GM21576 (cell line): ENCODE data around the gene MYO1D.

Experiments used
- ATAC-seq: cut with Tn5 transposase; IDR thresholded peaks from one replicate; pipeline ENCODE4 v1.9.1; 2021; ENCODE audit warnings: mild to moderate bottlenecking, moderate library complexity; ENCODE audit not compliant: unreplicated experiment

Gene MYO1D

DNA sequence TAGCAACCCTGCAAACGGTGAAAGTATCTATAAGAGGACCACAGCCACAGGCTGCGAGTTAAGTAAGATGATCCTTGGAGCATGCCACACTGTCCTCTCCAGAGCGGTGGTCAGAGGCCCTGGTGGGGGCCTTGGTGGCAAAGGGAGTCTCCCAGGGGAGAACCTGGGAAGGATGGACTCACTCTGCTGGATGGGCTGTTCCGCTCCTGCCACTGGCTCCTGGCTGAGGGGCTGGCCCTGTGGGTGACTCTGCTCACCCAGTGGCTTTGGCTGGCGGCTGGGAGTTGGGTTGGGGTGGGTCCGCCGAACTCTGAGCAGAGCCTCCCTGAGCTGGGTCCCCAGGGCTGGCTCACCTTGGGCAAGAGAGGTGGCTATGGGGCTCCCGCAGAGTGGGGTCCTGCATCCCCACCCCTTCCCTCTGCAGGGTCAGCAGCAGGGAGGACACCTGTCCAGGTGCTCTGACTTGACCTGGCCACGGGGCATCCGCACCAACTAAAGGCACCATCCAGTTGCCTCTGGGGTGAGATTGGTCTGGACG lies 382.9 kb downstream of the MYO1D start:
- no peak for ATAC-seq

DNA sequence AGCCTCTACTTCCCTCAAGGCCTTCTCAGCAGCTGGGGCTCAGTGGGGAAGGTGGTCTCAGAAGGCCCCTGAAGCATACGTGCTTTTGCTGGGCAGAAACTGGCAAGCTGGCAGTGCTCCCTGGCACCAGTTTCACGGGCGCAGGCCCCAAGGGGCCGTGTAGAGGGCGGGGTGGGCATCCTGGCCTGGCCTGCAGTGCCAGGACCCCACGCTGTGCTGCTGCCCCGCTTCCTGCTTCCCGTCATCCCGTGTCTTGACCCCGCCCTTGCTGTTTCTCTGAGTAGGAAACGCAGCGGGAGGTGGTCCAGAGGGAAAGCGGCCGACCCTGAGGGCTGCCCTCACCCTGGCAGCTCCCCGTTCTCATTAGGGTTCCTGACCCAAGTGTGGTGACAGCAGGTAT lies 383.4 kb downstream of the MYO1D start:
- no peak for ATAC-seq

DNA sequence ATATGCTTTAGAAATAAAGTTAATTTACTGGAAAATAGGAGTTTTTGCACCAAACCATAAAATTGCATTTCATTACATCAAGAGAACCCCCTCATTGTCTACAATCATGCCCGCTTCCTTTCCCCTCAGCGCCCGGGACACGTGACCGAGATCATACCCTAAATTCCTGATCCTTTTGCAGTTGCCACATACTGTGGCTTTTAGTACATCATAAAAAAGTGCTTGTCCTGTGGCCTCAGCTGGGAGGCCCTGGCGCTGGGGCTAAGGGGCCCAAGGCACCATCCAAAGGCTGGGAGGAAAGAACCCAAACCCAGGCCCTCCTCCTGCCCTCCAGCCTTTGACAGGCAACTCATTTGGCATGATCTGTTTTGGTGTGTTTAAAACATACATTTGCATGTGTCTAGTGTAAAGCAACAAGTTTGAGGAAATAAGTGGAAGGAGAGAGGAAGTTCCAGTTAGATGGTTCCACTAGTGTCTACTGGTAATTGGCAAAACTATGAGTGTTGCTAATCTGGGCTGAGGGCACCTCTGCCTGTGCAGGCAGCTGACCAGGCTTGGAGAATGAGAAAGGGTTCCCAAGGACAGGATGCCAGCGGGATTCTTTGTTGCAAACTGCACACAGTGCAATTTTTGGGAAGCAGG lies 384.2 kb downstream of the MYO1D start:
- ATAC-seq = no peak

DNA sequence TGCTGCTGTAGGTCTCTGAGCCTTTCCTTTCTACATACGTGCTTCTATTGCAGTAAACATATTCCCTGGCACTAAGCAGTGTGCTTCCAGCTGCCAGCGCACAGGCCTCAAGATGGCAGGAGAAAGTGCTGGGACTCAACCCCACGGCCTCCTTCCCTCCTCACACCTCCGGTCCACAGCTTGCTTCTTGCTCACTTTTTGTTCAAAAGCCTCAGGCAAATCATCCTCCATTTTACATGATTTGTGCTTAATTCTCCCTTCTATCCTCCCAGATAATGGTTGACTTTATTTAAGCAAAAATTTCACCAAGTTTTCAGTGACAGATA lies 384.7 kb downstream of the MYO1D start:
- no peak for ATAC-seq

DNA sequence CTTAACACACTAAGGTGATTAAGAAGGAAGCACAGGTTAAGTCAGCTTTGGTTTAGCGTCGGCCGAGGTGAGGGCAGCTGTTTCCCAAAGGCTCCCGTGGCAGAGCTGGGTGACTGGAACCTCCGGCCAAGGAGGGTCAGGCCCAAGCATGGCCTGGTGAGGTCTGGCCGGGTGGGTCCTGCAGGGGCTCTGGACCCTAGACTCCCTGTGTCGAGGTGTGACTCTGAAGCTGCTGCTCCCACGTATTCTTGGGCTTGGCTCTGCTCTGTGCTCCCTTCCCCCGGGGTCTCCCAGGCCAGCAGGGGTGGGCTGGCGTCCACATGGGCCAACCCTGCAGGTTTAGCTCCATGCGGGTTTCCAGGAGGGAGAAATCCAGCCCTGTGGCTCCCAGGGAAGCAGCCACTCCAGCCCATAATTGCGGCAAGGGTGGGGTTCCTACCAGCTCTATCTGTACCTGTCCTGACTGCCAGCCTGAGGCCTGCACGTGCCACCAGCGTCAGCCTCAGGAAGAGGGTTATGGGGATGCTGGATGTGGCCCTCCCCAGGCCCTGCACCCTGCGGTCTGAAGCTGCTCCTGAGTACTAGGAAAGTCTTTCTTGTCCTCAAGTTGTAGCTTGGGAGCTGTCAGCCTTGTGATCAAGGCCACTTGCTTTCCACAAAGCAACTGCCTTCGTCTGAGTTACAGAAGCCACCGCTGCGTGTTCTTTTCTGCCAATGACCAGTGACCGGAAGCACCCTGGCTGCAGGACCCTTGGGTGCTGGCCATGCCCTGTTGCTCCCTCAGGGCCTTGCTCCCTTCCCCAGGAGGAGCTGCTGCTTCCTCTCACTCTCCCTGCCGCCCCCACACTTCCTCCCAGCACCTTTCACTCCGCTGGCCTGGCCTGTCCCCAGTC lies 385.3 kb downstream of the MYO1D start:
- ATAC-seq = no peak

DNA sequence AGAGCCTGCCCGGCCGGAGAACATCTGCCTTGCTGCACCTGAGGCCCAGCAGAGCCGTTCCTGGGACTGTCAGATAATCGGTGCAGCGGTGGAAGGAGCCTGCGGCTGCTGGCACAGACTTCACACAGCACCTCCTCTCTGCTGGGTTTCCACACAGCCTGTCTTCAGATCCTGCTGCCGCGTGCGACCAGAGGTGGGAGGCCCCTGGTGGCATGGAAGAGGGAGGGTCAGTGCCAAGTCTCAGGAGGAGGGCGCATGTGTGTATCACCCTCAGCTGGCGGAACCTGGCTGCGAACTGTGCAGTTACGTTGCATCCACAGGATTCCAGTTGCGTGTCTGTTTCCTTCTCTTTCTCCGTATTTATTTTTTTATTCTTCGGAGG lies 386.8 kb downstream of the MYO1D start:
- ATAC-seq = no peak

DNA sequence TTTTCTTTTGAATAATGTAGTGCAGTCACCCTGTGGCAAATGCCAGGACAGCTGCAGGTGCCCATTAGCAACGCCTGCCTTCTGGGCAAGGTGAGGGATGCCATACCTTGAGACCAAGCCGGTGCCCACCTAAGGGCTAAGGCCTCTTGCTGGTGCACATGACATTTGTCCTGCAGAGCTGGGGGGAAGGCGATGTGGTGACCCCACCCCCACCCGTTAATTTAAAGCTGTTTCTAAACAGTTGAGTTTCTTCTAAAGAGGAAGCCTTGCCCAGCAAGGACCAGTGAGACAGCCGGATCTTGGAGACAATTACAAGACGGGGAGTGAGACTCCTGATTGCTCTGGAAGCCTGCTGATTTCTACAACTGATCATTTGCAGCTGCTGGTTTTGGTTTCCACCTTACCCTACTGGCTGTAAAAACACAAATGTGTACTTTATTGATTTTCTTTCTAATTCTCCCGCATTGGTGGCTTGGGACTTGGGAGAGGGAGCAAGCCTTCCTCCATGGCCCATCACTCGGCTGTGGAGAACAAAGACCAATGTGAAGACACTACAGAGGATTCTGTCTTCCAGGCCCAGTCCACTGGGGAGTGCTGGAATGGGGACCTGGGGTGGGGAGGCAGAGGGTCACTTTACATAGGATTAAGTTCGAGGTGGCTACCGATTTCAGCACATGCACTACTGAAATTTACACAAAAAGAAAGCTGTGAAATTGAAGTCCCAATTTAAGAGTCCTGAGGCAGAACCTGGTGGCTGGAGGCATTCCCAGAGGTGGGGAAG lies 387.4 kb downstream of the MYO1D start:
- no peak for ATAC-seq

DNA sequence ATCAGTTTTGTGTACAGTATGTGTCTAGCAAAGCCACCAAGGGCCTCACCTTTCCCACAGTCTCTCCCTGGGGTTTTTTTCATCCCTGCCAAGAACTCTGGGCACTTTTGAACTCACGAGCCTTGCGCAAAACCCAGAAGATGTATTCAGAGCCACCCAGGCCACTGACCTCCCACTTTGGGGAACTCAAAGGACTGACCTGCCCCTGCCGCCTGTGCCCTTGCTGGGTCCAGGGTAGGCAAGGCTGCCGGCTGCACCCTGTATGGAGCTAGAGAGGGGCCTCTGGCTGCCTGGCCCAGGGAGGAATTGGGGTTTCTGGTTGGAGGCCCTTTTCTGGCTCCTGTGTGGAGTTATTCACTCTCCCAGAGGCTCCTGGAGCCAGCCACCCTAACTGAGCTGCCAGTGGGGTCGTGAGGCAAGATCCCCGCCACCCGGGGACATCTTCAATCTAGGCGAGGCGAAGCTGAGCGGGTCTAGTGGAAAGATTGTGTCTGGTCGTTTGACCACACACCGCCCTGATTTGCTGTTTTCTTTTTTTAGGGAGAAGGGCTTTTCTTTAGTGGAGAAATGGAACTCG lies 388.2 kb downstream of the MYO1D start:
- no peak for ATAC-seq

DNA sequence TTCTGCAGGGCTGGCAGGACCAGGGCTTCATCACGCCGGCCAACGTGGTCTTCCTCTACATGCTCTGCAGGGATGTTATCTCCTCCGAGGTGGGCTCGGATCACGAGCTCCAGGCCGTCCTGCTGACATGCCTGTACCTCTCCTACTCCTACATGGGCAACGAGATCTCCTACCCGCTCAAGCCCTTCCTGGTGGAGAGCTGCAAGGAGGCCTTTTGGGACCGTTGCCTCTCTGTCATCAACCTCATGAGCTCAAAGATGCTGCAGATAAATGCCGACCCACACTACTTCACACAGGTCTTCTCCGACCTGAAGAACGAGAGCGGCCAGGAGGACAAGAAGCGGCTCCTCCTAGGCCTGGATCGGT lies 388.8 kb downstream of the MYO1D start:
- no peak for ATAC-seq

DNA sequence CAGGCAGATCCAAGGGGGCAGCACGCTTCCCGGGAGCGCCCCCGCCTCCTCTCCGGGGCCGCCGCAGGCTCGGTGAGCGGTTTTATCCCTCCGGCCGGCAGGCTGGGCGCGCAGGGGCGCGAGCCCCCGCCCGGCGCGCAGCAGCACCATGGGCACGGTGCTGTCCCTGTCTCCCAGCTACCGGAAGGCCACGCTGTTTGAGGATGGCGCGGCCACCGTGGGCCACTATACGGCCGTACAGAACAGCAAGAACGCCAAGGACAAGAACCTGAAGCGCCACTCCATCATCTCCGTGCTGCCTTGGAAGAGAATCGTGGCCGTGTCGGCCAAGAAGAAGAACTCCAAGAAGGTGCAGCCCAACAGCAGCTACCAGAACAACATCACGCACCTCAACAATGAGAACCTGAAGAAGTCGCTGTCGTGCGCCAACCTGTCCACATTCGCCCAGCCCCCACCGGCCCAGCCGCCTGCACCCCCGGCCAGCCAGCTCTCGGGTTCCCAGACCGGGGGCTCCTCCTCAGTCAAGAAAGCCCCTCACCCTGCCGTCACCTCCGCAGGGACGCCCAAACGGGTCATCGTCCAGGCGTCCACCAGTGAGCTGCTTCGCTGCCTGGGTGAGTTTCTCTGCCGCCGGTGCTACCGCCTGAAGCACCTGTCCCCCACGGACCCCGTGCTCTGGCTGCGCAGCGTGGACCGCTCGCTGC lies 389.3 kb downstream of the MYO1D start:
- ATAC-seq = no peak

DNA sequence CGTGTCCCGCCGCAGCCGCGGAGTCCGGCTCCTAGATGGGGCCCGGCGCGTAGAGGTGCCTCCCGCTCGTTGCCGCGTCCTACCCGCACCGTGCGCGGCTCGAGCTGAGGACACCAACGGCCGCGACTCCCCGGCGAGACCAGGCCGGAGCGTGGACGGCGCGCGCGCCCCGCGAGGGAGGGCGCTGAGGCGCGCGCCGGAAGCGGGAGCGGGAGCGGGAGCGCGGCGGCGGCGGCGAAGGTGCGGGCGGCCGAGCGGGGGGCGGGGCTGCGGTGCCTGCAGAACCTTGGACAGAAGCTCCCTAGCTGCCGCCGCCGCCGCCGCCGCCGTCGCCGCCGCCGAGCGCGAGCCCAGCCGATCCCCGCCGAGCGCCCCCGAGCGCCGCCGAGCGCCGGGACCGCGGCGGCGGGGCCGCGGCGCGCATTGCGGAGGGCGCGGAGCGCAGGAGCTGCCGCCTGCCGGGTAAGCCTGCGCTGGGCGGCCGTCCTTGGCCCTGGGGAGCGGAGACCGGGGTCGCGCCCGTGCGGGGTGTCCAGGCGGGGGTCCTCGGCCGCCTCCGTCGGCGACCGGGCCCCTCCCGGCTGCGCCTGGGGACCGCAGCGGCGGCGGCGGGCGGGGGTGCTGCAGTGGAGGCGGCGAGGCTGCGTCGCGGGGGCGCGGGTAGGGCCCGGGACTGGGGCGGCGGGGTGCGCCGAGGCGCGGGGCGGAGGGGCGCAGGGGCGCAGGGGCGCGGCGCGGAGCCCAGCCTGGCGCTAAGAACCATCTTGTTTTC lies 390.0 kb downstream of the MYO1D start, which contains the start of gene CDK5R1:
Gene CDK5R1, plus strand, starts transcription at position 293 of the 772 bp plus-strand sequence. CDS start 628 bp downstream, outside the sequence.
- ATAC-seq = peak; percentile 40

DNA sequence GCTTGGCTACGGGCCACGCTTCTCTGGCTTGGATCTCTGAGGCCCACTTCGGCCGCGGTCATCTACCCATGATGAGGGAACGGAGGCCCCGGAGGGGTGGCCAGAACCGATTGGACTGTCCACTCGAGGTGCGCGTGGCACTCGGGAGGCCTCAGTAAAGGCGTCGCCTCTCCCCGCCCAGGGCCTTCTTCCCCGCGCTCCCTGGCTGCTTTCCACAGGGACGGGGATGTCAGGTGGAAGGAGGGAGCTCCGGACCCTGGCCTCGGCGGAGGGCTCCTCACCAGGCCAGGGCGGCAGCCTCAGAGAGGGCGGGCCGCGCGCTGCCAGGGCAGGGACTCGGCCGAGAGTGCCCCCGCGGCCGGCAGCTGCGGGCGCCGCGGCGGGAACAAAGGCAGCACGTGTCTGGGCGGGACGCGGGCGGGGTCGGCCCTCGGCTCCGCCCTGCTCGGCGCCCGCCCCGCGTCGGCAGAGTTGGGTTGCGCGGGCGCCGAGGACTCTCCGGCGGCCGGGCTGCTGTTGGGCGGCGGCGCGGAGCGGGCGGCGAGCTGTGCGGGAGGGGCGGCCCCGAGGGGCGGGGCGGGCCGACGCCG lies 390.7 kb downstream of the MYO1D start:
- peak; percentile 33 for ATAC-seq

DNA sequence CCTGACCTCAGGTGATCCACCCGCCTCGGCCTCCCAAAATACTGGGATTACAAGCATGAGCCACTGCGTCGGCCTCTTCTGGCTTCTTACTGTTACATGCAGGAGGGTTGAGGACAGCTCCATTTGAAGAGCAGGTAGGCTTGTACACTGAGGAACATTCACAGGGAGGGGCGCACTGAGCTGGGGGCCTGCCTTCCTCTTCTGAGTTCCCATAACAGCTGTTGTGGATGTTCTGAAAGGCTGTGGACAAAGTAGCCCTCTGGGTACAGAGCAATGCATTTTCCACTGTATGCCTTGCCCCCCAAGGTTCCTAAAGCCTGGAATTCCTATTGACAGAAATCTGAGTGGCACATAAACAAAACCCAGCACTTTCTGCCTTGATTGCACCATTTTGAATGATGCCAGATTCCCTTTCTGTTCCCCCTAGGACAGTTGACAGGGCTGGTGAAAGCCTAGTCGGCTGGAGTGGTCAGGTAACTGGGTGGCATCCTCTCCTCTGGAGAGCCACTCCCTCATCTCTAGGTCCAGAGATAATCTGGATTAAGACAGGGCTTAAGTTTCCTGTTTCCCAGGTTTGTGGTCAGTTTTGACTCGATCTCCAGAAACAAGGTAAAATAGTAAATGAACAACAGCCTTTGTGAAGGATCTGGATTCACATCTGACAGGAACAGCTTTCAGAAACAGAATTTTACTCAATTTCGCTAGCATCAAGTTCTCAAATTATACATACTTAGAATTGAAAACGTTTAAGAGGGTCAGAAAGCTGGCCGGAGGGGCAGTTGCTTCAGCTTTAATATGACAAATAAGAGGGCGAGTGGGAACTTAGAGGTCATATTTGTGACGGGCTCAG lies 391.4 kb downstream of the MYO1D start:
- ATAC-seq = no peak

DNA sequence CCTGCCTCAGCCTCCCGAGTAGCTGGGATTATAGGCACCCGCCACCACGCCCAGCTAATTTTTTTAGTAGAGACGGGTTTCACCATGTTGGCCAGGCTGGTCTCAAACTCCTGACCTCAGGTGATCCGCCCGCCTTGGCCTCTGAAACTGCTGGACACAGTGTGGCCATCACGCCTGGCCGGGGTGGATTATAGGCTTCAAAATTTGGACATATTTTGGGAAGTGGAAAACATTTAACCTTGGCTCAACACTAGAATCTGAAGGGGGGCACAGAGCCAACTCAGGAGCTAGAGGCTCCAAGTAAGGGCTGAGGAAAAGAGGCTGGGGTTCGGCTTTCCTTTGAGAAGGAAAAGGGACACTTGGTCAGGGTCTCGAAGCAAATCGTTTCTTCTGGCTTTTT lies 392.3 kb downstream of the MYO1D start:
- no peak for ATAC-seq

DNA sequence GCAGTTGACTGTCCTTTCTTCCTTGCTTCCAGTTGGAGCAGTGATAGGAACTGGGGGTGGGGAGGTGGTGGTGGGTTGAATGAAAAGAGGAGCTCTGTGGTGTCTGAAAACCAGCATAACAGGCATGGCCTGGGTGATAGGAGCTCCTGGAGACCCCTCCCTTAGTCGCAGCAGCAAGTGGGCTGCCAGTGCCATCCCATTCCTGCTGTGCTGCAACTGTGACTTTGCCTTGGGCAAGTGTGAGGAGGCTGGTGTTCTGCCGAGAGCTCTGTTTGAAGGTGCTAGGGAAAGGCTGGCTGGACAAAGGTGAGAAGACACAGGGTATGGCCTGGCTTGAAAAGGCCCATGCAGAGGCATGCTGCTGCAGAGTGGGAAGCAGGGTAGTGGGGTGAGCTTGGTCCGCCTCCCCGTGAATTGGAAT lies 392.9 kb downstream of the MYO1D start:
- ATAC-seq = no peak

DNA sequence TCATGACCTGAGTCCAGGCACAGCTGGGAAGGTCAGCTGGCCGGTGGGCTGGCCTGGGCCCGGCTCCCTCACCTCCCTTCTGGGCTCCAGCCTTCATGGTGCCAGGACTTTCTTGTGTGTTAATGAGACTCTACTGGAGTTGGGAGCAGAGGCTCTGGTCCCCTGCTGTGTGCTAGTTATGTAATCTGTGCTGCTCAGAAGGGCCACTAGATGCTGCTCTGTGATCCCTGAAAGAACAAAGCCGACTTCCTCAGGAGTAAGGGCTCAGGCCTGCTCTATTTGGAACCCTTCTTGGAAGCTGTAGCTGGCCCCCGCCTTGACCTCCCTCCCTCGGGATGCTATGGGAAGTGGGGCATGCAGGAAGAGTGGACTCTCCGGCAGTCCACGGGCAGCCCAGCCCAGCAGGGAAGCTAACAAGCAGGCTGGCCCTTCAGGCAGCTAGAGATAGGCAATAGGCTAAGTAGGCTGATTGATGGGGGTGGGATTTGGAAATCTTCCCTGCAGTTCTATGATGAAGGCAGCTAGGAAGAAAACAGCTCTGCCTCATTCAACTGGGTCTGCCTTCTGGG lies 393.4 kb downstream of the MYO1D start:
- no peak for ATAC-seq

DNA sequence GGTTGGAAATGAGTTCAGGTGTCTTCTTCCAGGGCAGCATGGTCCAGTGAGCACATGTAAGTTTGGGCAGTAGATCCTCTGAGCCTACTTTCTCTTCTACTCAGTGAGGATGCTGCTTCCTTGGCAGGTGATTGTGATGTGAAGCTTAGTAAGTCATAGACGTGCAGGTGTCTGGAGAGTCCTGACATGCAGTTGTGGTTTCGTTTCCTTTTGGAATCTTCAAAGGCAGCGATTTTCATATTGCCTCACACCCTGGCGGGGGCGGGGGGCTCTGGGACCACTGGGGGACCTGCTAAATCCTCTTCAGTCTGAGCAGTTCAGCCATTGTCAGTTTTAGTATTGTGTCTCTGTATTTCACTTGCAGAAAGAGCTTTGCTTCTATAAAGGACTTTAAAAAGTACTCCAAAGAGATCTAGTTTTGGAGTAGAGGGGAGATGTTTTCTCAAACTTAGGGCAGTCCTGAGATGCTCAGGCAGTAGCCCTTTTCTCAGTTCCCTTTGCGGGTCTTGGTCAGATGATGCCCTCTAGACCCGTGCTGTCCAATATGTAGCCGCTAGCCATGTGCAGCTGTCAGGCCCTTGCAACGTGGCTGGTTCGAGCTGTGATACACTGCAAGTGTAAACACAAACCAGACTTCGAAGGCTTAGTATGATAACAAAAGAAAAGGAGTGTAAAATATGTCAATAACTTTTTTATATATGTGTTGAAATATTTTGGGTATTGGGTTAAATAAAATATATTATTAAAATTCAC lies 394.2 kb downstream of the MYO1D start:
- ATAC-seq = no peak
